Coronary artery (tissue), 2 donors: ENCODE results near the gene SLC22A4.

Source experiments
- DNase-seq: peaks from one replicate; pipeline ENCODE4 v3.0.0-alpha.2; 2017; ENCODE audit warnings: low spot score
- H3K27ac ChIP-seq, 2 donors: fragments of 200-600 bp; sonication (generic); one replicate each; pipeline ENCODE4 v1.5.1; 2016 to 2019
- H3K4me3 ChIP-seq: fragments of 200-600 bp; sonication (generic); 2 replicates; pipeline ENCODE4 v1.5.1; 2016; ENCODE audit warnings: mild to moderate bottlenecking, moderate library complexity
- TF ChIP-seq, protein P1 (sequence below): fragments of 200-600 bp; sonication (generic); IDR thresholded peaks from one replicate; pipeline ENCODE4 v1.5.1; 2019; ENCODE audit warnings: antibody characterized with exemption

Gene SLC22A4

DNA sequence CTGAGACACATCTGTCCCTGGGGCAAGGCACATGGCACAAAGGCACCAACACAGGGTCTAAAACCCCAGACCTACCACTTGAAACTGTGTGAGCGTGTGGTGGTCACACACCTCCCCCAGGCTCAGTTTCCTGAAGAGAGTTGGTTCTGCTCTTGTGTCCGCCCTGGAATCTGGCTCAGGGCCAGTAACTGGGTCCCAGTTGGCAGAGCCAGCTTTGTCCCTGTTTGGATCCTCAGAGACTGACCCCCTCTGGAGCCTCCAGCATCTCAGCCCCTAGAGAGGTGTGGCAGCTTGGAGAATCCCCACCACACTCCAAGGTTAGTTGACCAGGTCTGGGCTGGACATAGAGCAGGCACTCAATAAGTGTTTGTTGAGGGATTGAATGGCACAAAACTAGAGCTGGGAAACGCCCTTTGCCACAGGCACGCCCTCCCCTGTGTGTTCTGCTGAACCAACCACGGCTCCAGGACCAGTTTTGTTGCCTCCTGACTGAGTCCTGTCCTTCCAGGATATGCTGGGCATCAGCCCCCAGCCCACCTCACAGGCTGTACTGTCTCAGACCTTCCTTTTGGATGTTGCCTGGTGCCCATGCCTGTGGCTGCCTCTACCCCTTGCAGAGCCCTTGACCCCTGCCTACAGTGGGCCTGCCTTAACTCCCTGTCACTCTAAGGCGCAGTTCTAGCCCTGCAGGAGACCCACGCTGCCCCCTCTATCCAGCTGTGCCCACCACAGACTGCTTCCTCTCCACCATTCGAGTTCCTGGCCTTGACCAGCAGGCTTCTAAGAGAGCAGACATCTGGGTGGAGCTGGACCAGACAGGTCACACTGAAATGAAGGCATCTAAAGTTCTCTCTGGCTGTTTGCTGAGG is 40.5 kb upstream of the SLC22A4 start:
- TF ChIP-seq, protein P1, sequence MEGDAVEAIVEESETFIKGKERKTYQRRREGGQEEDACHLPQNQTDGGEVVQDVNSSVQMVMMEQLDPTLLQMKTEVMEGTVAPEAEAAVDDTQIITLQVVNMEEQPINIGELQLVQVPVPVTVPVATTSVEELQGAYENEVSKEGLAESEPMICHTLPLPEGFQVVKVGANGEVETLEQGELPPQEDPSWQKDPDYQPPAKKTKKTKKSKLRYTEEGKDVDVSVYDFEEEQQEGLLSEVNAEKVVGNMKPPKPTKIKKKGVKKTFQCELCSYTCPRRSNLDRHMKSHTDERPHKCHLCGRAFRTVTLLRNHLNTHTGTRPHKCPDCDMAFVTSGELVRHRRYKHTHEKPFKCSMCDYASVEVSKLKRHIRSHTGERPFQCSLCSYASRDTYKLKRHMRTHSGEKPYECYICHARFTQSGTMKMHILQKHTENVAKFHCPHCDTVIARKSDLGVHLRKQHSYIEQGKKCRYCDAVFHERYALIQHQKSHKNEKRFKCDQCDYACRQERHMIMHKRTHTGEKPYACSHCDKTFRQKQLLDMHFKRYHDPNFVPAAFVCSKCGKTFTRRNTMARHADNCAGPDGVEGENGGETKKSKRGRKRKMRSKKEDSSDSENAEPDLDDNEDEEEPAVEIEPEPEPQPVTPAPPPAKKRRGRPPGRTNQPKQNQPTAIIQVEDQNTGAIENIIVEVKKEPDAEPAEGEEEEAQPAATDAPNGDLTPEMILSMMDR, result no peak
- H3K27ac ChIP-seq, result peak overlapping the region in 1 of 2 donors; percentile 0
- DNase-seq, result peak; percentile 68
- no peak overlapping the region for H3K4me3 ChIP-seq

DNA sequence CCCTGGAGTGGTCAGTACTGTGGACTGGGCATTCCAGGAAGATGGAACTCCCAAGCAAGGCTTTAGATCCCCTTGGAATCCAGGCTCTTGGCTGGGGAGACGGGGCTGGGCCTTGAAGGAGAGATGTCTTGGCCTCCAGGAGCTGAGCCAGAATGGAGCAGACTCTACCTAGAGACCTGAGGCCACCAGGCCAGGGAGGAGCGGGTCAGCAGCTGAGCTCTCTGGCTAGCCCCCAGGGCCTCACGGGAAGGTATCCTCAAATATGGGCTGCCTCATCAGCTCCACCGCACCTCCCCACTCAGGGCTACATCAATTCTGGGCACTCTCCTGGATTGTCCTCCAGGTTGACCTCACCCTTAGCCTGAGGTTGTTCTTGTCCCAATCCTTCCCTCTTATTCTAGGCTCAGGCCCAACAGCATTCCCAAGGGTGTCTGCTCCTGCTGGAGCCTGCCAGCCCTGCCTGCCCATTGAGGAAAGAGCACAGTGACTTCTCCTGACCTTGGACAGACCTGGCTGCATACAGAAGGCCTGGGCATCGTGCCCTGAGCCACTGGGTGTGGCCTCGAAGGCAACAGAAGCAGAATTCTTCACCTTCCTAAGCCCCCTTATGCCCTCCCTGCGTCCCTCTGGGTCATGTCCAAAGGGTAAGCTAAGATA is 39.7 kb upstream of the SLC22A4 start:
- Histone ChIP-seq H3K27ac (peak overlapping the region in 1 of 2 donors; percentile 0), H3K4me3 (no peak overlapping the region)
- DNase-seq, result peak; percentile 76
- TF ChIP-seq, protein P1, result no peak

DNA sequence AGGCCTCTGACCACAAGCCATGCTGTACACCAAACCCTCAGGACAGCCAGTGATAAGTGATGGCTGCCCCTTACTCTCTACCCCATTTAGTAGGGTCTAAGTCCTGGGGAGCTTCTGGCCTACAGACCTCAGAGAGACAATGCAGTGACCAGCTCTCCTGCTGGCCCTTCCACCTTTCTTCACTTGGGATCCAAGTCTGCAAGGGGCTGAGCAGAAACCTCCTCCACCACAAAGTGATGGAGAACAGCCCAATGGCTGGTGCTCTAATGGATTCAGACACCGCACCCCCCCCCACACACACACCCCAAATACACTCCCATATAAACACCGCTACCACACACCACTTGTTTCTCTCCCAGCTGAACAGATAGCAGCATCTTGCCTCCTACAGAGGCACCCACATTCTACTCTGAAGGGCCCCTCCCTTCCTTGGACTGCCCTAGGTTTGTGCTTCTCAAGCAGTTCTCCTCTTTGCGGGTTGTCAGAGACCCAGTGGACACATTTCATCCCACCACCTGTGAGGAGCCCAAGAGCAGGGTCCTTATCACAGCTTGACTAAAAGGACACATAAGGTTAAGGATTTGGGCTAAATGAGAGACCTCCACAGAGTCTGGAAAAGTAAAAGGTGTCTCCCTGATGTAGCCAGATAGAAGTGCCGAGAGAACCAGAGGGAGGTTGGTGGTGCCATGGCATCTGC is 38.0 kb upstream of the SLC22A4 start:
- peak; percentile 35 for DNase-seq
- no peak overlapping the region for H3K27ac ChIP-seq

DNA sequence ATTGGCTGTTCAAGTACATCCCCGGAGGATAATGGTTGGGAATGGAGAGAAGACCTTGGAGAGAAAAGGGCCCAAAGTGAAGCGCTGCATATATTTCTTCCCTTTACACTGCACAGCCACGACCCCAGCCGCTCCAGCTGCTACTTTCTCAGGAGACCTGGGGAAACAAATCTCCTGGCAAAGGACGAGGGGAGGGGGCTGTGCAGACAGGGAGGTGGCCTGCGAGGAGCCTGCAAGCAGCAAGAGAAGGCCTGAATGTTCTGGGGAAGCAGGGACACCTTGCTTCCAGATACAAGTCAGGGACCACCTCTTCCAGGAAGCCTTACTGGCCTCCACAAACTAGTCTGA is 37.4 kb upstream of the SLC22A4 start:
- TF ChIP-seq, protein P1, result no peak
- no peak for DNase-seq
- H3K4me3 ChIP-seq, result peak overlapping the region; percentile 81
- peak overlapping the region in 1 of 2 donors; percentile 94 for H3K27ac ChIP-seq

More for the DNA sequence above, 38.0 kb upstream of the SLC22A4 start:
- no peak overlapping the region for H3K4me3 ChIP-seq
- TF ChIP-seq, protein P1, result no peak

- TF ChIP-seq, protein P1, result no peak
- peak; percentile 74 for DNase-seq
- peak within 1 kb of the TSS; percentile 81 for H3K4me3 ChIP-seq
- H3K27ac ChIP-seq, result peak within 1 kb of the TSS; percentile 83 to 94
Measured at GRCh38 chr5:132257131-132258101, 36.8 kb upstream of the SLC22A4 start, which contains the start of gene PDLIM4. PDLIM4 (plus strand) TSS chr5:132257696; CDS start chr5:132257735, 39 bp downstream.
